DMS153 treated with DMSO at 0.1 percent for 48 hours (cell line): ENCODE data around the gene PALLD.

Source experiments
- DNase-seq: peaks from one replicate; lab custom pipeline; 2025; ENCODE audit not compliant: unreplicated experiment; lab: John Stamatoyannopoulos, UW

PALLD gene

DNA sequence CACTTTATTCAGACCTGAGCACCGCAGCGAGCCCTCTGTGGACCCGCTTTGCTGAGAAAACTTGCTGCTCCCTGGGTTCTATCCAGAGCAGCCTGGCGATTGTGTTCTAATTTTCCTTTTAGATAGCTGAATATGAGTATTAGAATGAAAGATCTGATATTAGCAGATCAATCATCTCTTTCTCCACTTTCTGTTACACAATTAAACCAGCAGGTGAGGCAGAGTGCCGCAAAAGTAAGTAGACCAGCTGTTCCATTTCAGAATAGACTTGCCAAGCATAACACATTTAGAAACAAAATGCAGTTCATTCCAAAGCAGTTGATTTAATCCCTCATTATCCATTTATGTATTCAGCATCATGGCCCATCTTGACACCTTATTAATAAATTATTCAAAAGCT is 58.6 kb downstream of the PALLD start:
- DNase-seq: no peak

DNA sequence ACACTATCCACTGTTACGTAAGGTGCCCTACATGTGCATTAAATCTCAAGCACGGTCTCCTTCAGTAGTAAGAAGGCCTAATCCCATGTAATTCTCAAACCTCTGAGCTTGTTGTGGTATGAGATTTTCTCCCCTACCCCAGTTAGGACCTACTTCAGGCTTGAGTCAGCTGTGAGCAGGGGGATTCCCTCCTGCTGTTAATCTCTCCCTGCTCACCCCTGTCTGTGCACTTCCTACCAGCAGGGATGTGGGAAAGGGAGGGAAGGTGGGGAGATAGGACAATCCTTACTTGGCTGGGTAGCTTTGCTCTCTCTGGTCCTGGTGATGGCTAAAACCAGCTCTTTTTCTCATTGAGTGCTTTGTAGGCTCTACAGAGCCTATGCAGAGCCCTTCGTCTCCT is 60.8 kb downstream of the PALLD start:
- no peak for DNase-seq

DNA sequence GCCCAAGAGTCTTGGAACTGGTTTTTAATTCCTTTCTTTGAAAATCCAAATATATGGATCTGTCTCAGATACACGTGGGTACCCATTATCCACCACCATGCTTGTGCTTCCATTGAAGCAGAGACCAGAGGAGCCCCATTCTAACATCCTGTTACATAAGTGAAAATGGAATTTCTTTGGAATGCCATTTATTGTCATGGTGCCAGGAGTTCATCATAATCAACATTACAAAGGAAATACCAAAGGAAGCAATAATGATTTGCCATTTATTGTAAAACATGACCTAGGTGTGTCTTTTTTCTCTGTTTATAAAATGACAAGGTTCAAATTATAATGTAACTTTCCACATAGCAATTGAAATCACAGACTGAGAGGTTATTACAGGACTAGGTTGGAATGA is 61.7 kb downstream of the PALLD start:
- DNase-seq: no peak

DNA sequence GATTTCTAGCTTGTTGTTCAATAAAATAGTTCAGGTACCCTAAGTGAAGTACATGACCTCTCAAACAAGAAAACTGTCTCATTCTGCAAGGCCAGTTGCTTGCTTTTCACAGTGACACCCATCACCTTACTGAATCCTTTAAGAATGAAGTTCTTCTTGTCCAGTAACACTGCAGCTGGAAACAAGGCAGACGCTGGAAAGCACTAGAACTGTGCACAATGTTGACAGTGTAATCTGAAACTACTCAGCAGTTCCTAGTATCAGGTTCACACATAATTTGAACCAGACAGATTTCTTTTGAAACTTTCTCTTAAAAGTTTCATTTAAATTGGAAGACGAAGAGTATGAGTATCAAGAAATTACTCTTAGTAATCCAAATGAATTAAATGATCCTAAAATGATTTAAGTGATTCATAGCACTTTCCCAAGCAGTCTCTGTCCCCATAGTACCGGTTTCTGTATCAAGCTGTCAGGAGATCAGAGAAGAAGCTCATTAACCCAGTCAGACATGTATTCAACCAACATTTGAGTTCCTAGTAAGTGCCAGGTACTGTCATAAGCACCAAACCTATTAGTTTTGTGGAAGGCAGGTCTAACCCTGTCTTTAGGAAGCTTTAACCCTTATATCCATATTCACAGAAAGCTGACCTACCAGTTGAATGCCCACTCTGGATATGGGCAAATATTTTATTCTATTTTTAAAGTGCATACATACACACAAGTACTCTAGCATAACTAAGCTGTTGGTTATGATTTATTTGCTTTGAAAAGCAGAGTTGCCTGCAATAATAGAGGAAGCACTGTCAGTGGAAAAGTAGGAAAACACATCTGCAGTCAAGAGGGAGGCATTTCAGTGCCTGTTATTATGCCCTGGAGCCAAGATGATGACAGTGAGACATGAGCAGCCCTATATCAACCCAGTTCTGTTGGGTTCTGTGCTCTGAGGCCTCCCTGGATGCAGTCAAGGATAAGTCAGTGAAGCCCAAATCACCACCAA is 63.6 kb downstream of the PALLD start:
- peak; percentile 44 for DNase-seq

DNA sequence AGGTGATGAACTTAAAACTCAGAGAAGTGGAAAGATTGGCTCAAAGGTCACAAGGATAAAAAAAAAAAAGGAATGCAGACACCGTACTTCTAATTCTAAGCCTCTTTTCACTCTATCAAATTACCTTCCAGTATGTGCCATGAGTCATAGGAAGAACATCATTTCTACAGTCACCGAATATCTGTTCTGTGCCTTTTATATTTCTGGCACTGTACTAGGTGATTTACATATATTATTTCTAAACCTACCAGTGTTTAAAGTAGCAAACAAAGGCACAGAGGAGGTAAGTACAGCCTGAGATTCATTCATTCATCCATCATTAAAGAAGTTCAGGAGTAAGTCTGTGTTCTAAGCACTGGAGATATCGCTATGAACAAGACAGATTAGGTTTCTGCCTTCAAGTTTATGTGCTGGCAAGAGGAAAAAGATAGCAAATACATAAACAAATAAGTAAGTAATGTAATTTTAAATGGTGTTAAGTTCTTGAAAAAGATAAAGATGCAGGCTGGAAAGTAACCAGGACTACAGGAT is 65.3 kb downstream of the PALLD start:
- no peak for DNase-seq

DNA sequence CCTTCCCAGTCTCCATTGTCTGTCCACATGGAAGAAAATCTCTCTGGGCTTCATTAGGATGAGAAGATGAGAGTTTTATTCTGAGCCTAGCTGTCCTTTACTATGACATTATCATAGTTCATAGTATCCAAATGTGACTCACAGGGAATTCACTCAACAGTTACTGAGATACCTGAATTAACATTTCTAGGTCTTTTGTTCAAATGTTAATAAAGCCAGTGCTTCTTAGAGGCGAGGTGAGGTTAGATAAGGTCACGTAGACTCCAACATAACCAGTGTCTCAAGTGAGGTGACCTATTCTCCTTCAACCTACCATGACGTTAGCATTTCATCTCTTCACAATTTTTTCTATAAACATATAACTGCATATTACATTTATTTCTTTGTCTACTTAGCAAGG is 67.2 kb downstream of the PALLD start:
- no peak for DNase-seq

DNA sequence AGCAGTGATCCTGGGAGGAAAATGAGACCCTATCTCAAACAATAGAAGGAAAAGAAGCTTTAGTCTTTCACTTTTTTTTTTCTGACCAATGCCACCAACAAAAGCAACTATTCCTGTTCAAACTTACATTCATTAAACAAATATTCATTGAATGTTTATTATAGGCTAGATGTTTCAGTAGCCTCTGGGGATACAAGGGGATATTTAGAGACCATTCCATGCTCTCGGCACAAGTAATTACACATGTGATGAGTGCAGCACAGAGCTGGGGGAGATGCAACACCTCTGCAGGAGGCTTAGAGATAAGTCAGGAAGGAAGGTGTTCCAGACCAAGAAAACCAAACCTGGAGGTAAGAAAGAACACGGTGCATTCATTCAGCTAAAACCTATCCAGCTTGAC is 68.3 kb downstream of the PALLD start:
- DNase-seq: no peak

DNA sequence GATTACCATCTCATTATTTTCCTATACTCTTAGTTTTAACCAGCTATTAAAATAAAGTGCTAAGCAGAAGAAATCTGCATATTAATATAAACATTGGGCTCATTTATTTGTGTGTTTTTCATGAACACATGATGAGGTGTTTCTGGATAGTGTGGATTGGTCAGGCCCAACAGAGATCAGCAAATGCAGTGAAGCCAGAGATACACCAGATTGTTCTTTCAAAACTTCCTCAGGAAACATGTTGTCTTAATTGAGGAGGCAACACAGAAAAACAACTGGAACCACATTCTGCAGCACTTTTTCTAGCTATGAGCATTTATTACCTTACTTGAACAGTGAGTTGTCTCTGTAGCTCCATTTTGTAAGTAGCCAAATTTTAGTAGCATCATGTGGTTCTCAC is 69.9 kb downstream of the PALLD start:
- no peak for DNase-seq

DNA sequence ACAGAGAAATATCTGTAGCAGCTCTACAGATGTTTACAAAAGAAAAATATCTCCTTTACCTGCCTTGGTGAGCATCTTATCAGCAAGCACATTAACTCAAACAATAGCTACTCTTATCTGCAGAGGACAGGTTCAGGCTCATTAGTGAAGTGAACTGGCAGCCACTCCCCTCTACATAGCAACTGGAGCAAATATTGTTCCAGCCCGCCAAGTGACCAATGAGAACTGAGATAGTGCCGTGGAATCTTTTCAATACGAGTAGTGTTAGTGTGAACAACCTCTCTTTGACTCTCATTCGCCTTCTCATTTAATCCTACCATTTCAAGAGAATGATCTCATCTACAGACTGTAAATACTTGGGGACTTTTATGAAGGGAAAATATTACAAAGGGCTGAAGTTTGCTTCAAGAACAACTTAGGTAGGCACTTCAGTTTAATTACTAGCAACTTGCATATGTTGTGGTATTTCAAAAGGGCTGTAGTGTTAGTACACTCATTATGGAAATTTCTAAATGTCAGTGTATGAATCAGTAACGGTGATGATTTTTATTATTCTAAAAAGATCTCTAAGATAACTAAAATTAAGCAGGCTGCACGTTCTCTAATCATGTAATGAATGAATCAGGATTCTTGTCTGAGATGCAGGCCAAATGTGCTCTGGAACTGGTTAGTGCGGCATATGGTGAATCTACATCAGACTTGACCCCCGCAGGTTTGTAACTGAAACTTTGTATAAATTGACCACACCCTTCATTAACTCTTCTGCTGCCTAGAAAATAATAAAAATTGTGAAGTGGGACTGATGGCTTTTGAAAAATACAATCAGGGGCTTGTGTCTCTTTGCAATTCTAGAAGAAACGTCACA is 72.4 kb downstream of the PALLD start:
- peak; percentile 82 for DNase-seq

DNA sequence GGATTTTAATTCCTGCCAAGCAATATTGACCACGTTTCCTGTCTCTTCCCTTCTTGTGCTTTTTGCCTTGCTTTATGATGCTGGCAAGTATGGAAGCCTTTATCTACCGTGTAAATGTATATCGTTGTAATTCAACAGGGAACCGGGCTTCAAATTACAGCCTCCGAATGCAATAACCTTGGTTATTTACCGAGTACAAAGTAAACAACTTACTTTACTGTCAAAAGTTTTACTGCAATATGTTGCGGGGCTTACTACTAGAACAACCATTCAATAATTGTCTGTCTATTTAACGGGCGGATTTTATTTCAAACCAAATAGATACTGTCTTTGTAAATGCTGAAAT is 73.1 kb downstream of the PALLD start:
- DNase-seq: peak; percentile 82

DNA sequence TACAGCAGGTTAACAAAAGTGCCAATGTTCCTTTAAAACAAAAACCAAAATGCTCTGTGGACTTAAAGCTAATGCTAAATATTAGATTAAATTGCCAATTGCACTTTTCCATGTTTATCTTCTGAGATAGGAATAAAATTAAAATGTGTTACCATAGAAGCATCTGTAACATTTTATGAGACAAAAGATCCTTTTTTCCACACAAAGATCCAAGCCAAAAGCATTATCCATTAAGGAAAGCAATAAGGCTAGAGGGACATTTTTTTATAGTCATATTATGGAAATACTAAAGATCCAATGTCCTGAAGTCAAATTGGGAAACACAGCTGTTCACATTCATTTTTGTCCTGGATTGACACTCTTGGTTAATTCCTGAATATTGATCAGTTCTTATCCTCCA is 73.6 kb downstream of the PALLD start:
- no peak for DNase-seq

DNA sequence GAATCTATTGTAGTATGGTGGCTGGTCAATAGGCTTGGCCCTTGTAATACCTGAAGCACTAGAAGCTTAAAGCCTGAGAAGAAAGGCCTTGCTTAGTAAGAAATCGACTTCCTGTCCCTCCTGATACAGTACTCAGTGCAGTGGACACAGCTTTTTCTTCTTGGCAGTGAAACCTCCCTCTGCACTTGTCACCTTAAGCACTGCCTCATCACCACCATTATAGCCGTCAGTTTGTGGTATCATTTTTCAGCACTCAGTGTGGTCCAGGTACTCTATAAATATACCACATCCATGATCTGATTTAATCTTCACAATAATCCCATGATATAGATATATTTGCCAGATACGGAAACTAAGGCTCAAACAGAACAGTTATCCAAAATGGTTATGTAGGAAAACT is 75.2 kb downstream of the PALLD start:
- DNase-seq: no peak

DNA sequence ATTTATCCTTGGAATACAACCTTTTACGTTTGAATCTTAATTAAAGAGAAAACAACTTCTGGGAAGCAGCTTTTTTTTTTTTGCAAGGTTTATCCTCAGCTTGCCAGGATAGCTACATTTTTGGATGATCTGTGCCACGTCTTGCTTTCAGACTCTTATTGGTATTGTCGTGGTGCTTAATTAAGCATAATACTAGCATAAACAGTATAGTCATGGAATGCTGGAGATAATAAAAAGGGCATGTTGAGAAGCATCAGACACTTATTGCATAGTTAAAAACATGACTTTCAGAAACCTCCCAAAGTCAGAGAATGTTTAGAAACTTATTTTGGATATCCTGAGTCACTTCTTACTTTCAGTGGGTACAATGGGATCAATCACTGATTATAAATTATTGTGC is 77.0 kb downstream of the PALLD start:
- no peak for DNase-seq

DNA sequence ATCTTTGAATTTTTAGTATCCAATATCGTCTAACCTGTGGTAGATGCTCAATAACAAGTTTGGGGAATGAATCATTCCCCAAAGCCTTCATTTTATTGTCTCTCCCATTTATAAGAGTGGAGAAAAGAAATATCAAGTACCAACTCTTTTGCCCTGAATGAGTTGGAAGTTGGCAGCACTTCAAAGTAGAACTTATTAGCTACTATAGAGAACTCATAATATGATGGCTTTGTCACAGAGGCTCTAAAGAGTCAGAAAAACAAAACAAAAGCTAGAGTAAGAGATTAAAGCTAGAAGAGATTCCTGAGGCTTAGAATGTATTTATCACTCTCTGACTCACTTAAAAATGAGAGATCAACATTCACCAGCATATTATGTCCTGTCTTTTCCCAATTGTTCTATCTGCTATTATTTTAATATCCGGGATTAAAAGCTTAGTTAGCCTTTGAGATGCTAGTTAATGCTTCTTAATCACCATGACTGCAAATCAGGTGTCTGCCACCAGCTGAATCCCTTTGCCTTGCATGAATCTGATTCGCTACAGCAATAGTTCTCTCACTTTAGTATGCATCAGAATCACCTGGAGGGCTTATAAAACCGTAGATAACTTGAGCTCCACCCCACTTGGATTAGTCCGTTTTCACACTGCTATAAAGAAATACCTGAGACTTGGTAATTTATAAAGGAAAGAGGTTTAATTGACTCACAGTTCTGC is 77.9 kb downstream of the PALLD start:
- no peak for DNase-seq

DNA sequence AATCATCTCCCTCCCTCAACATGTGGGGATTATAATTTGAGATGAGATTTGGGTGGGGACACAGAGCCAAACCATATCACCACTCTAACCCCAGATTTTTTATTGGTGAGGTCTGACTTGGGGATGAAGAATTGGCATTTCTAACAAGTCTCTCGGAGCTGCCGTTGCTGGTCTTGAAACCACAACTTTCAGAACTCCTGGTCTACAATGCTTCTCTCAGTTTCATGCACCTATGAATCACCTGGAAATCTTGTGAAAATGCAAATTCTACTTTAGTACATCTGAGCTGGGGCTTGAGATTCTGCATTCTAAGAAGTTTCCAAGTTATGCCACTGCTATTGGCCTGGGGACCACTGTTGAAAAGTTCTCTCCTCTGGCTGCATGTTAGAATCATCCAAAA is 78.6 kb downstream of the PALLD start:
- no peak for DNase-seq

DNA sequence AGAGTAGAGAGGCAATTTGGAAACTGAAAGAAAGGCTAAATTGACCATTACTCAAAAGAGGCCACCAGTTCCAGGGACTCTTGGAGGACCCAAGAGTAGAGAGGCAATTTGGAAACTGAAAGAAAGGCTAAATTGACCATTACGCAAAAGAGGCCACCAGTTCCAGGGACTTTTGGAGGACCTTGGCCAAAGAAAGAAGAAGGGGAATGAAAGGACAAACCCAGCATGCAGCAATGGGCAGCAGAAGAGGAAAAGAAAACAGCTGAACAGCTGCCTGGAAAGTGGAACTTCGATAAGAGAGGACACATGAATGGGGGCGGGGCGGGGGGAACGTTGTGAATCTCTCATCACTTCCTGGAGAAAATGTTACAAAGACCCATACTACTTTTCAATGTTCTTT is 80.8 kb downstream of the PALLD start:
- DNase-seq: no peak

DNA sequence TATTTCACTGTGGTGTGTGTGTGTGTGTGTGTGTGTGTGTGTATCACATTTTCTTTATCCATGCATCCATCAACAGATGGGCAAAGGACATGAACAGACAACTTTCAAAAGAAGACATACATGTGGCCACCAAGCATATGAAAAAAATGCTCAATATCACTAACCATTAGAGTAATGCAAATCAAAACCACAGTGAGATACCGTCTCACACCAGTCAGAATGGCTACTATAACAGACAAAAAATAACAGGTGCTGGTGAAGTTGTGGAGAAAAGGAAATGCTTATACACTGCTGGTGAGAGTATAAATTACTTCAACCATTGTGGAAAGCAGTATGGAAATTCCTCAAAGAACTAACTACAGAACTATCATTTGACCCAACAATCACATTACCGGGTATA is 83.4 kb downstream of the PALLD start:
- no peak for DNase-seq

DNA sequence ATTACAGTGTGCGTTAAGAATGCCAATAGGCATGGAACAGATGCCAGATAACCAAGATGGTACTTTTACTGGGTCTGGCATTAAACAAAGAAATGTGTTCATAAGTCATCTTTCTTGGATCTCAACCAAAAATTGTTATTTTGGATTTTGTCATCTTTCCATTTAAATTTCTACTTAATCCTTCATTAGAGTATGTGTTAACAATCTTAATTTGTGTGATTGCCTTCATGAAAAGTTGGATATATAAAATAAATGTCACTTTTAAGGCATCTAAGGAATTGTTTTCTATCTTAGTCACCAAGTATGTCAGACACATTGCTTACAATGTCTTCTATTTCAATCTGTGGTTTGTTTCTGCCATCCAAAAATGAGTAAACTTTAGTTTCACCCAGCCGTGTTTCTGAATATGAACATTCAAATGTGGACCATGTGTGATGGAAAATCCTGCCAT is 87.5 kb downstream of the PALLD start:
- no peak for DNase-seq

DNA sequence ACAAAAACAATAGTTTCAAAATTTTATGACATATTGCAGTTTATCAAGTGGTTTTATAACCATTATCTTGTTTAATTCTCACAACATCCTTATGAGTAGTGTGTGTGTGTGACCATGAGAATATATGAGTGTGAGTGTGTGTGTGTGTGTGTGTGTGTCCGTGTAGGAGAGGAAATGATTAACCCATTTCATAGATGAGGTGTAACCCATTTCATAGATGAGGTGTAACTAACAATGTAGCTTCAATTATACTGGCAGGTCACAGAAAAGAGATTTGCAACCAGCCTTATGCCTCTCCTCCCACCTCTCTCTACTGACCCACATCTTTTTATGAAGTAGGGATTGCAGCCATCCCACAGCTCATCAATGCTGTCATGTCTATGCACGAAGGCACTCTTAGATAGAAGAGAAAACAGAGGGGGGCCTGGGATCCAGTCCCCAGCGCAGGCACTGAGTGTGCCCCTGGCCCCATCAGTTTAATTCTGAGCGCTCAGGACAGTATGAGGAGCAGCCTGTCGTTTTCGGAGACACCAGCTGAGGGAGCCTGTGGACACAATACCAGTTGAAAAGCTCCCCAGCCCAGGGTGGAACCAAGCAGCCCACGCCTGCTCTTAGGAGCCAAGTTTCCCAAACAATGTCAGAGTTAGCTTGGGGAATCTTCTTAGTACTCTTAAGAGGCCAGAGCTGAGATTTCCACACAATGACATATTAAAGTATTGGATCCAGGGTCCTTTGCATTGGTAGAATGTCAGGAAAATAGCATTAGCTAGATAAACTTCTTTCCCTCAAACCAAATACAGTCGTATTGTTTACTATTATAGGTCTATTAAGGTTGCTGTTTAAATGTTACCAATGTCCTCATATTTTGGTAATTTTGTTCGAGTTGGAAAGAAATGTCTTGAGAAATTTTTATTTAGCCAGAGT is 88.6 kb downstream of the PALLD start:
- DNase-seq: peak; percentile 29

DNA sequence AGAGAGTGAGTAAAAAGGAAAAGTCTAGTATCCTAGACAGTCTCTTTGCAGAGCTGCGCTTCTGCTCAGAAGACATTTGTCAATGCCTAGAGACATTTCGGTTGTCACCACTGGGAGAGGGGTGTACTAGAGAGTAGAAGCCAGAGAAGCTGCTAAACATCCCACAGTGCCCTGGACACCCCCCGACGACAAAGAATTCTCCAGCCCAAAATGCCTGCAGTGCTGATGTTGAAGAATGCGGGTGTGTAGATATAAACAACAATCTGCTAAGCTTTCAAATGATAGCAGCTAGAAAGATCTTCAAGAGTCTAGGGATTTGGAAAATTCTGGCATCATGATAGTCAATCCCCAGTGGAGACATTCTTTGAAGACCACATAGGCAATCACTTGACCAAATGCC is 90.1 kb downstream of the PALLD start:
- no peak for DNase-seq
